Measurements from ENCODE around the gene ZBTB9.

The ZBTB9 gene

GRCh38 chr6:33434961-33435360 is 19.4 kb upstream of the ZBTB9 start:
- no peak for DNase-seq

GRCh38 chr6:33437666-33438065 is 16.7 kb upstream of the ZBTB9 start:
- no peak for DNase-seq

- DNase-seq: no peak
Observed at GRCh38 chr6:33438978-33439594, 15.3 kb upstream of the ZBTB9 start.

- no peak for DNase-seq
Observed at GRCh38 chr6:33439956-33440648, 14.3 kb upstream of the ZBTB9 start.

- no peak for DNase-seq
Observed at GRCh38 chr6:33440649-33441309, 13.6 kb upstream of the ZBTB9 start.

- DNase-seq: no peak
Observed at GRCh38 chr6:33441457-33441856, 12.9 kb upstream of the ZBTB9 start.

GRCh38 chr6:33442283-33442682 is 12.1 kb upstream of the ZBTB9 start:
- DNase-seq: no peak

- DNase-seq: no peak
Observed at GRCh38 chr6:33443025-33443424, 11.4 kb upstream of the ZBTB9 start.

- no peak for DNase-seq
Observed at GRCh38 chr6:33443619-33444504, 10.5 kb upstream of the ZBTB9 start.

- DNase-seq: no peak
Observed at GRCh38 chr6:33445119-33445603, 9.2 kb upstream of the ZBTB9 start.

- no peak for DNase-seq
Observed at GRCh38 chr6:33446356-33446755, 8.0 kb upstream of the ZBTB9 start.

GRCh38 chr6:33450434-33450833 is 3.9 kb upstream of the ZBTB9 start:
- no peak for DNase-seq

GRCh38 chr6:33451606-33452005 is 2.8 kb upstream of the ZBTB9 start:
- no peak for DNase-seq

GRCh38 chr6:33452496-33452895 is 1.9 kb upstream of the ZBTB9 start:
- DNase-seq: no peak

- no peak for DNase-seq
Observed at GRCh38 chr6:33453393-33454008, 875 bp upstream of the ZBTB9 start.

- DNase-seq: no peak
Observed at GRCh38 chr6:33455051-33455450, 675 bp downstream of the ZBTB9 start.

GRCh38 chr6:33456156-33456555 is 1.8 kb downstream of the ZBTB9 start:
- DNase-seq: no peak

- DNase-seq: no peak
Observed at GRCh38 chr6:33458676-33459075, 4.3 kb downstream of the ZBTB9 start.

- DNase-seq: no peak
Observed at GRCh38 chr6:33459226-33459625, 4.8 kb downstream of the ZBTB9 start.

- no peak for DNase-seq
Observed at GRCh38 chr6:33466075-33466735, 11.8 kb downstream of the ZBTB9 start.

GRCh38 chr6:33467091-33467490 is 12.7 kb downstream of the ZBTB9 start:
- DNase-seq: no peak

- no peak for DNase-seq
Observed at GRCh38 chr6:33469661-33470060, 15.3 kb downstream of the ZBTB9 start.

Data from activated CD8-positive, alpha-beta memory T cell treated with anti-CD3 and anti-CD28 coated beads for 24 hours (primary cell).